ENCODE results near the gene CRAT. TPM values are rescaled to one million over a fixed set of nuclear protein-coding genes. Genes with fewer than 3 reads are reported as not detected.

The CRAT gene
- total RNA-seq, 1 experiment from 2014 or later, result 38.8 TPM

DNA sequence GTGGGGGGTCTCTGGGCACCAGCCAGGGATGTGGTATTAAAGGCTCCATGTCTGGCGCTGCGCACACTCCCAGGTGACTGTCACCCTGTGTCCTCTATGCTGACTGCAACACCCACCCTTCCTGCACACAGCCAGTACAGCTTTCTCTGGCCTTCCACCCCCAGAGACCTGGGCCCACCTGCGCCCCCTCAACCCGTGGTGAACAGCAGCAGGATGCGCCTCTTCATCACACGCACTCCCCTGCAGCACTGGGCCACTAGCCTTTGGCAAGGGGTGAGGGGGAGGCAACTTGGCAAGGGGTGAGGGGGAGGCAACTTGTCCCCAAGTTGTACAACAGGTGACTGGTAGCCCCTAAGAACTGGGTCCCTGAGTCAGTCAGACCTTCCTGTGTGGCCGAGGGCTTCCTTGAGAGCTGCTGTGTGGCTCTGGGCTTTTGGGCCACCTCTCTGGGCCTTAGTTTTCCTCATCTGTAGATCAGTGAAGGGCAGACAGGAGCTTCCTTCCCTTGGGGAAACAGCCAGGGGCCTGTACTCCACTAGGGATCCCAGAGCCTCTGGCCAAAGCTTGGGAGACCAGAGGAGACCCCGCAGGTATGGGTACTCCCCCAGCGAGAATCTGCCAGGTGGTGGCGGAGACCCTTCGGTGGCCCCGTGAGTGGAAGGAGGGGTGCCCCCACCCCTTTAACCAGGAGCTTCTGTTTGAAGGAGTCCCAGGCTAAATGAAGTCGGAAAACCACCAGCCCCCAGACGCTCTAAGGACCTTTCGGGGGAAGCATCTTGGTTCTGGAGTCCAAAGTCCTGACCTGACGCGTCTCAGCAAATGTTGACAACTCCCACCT lies 4.5 kb downstream of the CRAT start:
- POLR2A ChIA-PET, result interaction anchor here (0.5 kb wide), 1 partner anchor 9 kb away, joined by 4 read pairs; no protein-coding TSS in a partner anchor
- peaks cover 2% of the 10 kb centered on the region; the same call in 1 of the 2 replicates for H3K36me3 ChIP-seq (ENCODE audit: control insufficient read depth, insufficient read depth, low read length)
- no TSS peak for BruUV-seq (replicated peaks)
- in situ Hi-C loops (cut with HindIII; ENCODE audit: low pct_unique_long_range_greater_than_20kb, low sequenced_read_pairs), result no loop called here
- no peaks in the 10 kb centered on the region for H3K9me3 ChIP-seq (ENCODE audit: control insufficient read depth, insufficient read depth, low read depth, low read length)
- H3K27me3 ChIP-seq (ENCODE audit: control insufficient read depth, insufficient read depth, low read length), result no peaks in the 10 kb centered on the region
- DNase-seq (ENCODE audit: low read depth, low spot score) (no peak), ATAC-seq (no peak)
- H3K4me1 ChIP-seq (ENCODE audit: control insufficient read depth, insufficient read depth, low read length), result peaks cover 13% of the 10 kb centered on the region
- TF ChIP-seq POLR2AphosphoS5 (IDR thresholded peaks at IDR 0.05; ENCODE audit: low read depth, low read length) (no peak), TCF7L2 (IDR thresholded peaks at IDR 0.05; ENCODE audit: low read depth, low read length) (no peak), SIN3A (IDR thresholded peaks at IDR 0.05; ENCODE audit: borderline replicate concordance, insufficient read depth, low read depth, low read length) (no peak), REST (IDR thresholded peaks at IDR 0.05; ENCODE audit: insufficient read depth in 1 of 2, low read depth in 2 of 2, low read length in 1 of 2) (no peak), CTCF (IDR thresholded peaks at IDR 0.05) (no peak)
- CTCF ChIA-PET, result no interaction called here
- H3K27ac ChIP-seq (ENCODE audit: low read length), result no peak overlapping the region
- no peak overlapping the region for H3K4me3 ChIP-seq (ENCODE audit: low read depth in 2 of 2, low read length in 2 of 2)
- intact Hi-C loops (cut with micrococcal nuclease; ENCODE audit: unreplicated experiment), result no loop called here

DNA sequence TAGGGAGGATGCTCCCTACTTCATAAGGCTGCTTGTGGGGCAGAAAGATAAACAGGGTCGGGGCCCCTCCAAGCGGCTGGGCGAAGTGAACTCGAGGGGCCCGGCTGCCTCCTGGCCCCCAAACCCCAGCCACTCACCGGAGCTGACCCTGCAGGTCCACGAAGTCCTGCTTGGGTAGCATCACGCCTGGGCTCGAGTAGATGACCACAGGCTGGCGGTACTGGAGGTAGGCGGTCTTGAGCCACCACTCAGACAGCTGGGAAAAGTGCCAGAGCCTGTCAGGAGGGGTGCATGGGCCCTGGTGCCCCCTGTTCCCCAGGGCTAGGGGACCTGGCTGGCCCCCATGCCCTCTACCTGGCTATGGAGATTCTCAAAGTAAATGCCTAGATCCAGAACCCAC lies 6.5 kb downstream of the CRAT start:
- intact Hi-C loops (cut with micrococcal nuclease; ENCODE audit: unreplicated experiment) (no loop called here), in situ Hi-C loops (cut with HindIII; ENCODE audit: low pct_unique_long_range_greater_than_20kb, low sequenced_read_pairs) (no loop called here)
- DNase-seq (ENCODE audit: low read depth, low spot score), result no peak
- Histone ChIP-seq H3K36me3 (ENCODE audit: control insufficient read depth, insufficient read depth, low read length) (no peaks in the 10 kb centered on the region), H3K9me3 (ENCODE audit: control insufficient read depth, insufficient read depth, low read depth, low read length) (no peaks in the 10 kb centered on the region), H3K27ac (ENCODE audit: low read length) (no peak overlapping the region), H3K4me1 (ENCODE audit: control insufficient read depth, insufficient read depth, low read length) (peaks cover 7% of the 10 kb centered on the region), H3K27me3 (ENCODE audit: control insufficient read depth, insufficient read depth, low read length) (no peaks in the 10 kb centered on the region), H3K4me3 (ENCODE audit: low read depth in 2 of 2, low read length in 2 of 2) (no peak overlapping the region)
- POLR2A ChIA-PET, result no interaction called here
- ATAC-seq, result no peak
- TF ChIP-seq TCF7L2 (IDR thresholded peaks at IDR 0.05; ENCODE audit: low read depth, low read length), result no peak
- TF ChIP-seq REST (IDR thresholded peaks at IDR 0.05; ENCODE audit: insufficient read depth in 1 of 2, low read depth in 2 of 2, low read length in 1 of 2), result no peak
- no peak for TF ChIP-seq POLR2AphosphoS5 (IDR thresholded peaks at IDR 0.05; ENCODE audit: low read depth, low read length)
- TF ChIP-seq SIN3A (IDR thresholded peaks at IDR 0.05; ENCODE audit: borderline replicate concordance, insufficient read depth, low read depth, low read length), result no peak
- no peak for TF ChIP-seq CTCF (IDR thresholded peaks at IDR 0.05)
- no TSS peak for BruUV-seq (replicated peaks)
- CTCF ChIA-PET, result no interaction called here
